Measurements from ENCODE around the gene SAMD11. TPM values are rescaled to one million over a fixed set of nuclear protein-coding genes. Genes with fewer than 3 reads are reported as not detected.
A peak's percentile ranks its signal among the peaks of the same experiment; 100 is the strongest.

The SAMD11 gene
- total RNA-seq, 1 donor: 1.6 TPM

DNA sequence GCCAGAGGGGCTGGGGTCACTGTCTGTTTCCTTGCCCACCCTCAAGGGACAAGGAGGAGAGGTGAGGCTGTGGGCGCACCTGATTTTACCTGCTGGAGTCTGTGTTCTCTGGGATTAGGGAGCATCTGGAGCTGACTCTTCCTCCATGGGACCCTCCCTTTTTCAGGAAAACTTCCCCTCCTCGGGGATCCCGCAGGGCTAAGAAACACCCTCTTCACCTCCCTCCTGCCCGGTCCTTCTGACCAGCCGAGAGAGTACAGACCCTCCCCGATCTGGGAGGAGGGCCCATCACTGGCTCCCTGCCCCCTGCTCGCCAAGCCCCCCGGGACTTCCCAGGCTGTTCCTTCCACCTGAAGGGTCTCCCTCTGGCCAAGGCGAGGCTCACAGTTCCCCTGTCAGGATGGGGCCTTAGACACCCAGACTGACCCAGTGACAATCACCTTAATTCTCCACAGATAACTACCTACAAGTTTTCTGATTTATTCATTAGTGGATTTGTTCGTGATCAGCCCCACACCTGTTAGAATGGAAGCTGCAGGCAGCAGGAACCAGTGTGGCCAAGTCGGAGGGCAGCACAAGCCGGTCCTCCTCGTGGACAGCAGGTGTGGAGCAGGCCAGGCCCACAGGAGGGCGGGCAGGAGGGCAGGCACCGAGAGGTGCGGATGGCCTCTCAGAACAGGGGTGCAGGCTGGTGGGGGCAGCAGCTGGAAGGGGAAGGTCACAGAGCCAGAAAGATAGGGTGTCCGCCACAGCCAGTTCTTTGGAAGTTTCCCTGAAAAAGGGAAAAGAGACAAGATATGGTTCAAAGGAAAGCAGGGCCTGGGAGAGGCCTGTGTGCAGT, 15.9 kb upstream of the SAMD11 start:
- no peak for DNase-seq (ENCODE audit: low read depth)
- no peak overlapping the region for H3K4me3 ChIP-seq (ENCODE audit: low read depth, low read length)

DNA sequence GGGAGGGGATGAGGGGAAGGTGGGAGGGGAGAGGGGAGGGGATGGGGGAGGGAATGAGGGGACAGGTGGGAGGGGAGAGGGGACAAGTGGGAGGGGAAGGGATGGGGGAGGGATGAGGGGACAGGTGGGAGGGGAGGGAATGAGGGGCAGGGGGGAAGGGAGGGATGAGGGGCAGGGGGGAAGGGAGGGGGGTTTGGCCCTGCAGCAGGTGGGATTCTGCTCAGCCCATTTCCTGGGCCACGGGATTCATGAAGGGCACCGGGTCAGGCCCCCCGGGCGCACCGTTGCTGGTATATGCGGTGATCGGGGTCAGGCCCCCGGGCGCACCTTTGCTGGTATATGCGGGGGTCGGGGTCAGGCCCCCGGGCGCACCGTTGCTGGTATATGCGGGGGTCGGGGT, 15.1 kb upstream of the SAMD11 start:
- TF ChIP-seq, protein P1, sequence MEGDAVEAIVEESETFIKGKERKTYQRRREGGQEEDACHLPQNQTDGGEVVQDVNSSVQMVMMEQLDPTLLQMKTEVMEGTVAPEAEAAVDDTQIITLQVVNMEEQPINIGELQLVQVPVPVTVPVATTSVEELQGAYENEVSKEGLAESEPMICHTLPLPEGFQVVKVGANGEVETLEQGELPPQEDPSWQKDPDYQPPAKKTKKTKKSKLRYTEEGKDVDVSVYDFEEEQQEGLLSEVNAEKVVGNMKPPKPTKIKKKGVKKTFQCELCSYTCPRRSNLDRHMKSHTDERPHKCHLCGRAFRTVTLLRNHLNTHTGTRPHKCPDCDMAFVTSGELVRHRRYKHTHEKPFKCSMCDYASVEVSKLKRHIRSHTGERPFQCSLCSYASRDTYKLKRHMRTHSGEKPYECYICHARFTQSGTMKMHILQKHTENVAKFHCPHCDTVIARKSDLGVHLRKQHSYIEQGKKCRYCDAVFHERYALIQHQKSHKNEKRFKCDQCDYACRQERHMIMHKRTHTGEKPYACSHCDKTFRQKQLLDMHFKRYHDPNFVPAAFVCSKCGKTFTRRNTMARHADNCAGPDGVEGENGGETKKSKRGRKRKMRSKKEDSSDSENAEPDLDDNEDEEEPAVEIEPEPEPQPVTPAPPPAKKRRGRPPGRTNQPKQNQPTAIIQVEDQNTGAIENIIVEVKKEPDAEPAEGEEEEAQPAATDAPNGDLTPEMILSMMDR (IDR thresholded peaks at IDR 0.05; ENCODE audit: insufficient read depth, low read length): no peak
- no peak overlapping the region for H3K4me3 ChIP-seq (ENCODE audit: low read depth, low read length)
- no peak for DNase-seq (ENCODE audit: low read depth)

More for the DNA sequence above, 15.9 kb upstream of the SAMD11 start:
- TF ChIP-seq, protein P1 (IDR thresholded peaks at IDR 0.05; ENCODE audit: insufficient read depth, low read length): no peak

DNA sequence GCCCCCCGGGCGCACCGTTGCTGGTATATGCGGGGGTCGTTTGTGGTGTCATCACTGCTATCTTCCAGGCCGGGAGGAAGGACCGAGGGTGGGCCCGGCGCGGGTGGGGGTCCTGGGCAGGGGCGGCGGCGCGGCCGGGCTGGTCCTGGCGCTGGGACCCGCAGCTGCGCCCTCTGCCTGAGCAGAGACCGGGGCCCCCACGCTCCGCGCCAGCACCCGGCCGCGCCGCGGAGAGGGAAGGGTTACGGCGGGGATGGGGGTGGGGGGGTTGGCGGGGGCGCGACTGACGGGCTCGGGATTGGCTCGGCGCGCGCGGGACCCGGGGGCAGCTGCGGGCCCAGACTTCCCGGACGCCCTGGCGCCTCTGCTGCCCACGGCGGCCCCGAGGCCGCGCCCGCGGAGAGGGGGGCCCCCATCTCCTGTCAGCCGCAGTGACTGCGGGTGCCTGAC, 13.8 kb upstream of the SAMD11 start:
- TF ChIP-seq, protein P1 (IDR thresholded peaks at IDR 0.05; ENCODE audit: insufficient read depth, low read length): no peak
- no peak overlapping the region for H3K4me3 ChIP-seq (ENCODE audit: low read depth, low read length)
- DNase-seq (ENCODE audit: low read depth): no peak

DNA sequence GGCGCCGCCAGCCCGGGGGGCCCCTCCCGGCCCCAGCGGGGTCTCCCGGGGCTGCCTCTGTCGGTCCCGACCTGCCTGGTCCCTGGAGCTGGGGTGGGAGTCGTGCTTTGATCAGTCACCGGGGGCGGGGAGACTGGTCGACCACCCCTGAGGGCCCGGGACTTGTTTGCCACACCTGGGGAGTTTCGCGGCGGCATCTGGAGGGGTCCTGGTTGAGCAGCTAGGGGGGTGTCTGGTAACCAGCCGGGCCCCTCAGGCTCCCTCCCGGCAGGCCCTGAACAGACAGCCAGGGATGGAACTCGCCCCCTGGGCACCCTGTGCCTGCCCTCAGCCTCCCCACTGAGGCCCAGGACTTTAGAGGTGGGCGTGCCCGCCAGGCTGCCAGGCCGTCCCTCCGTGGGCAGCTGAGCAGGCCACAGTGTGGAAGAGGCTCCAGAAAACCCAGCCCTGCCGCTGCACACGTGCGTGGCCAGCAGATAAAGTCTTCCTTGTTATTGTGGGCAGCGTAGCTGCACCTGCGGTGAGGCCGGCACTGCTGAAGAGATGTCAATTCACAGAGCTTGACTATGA, 13.3 kb upstream of the SAMD11 start:
- no peak for DNase-seq (ENCODE audit: low read depth)
- no peak overlapping the region for H3K4me3 ChIP-seq (ENCODE audit: low read depth, low read length)
- TF ChIP-seq, protein P1 (IDR thresholded peaks at IDR 0.05; ENCODE audit: insufficient read depth, low read length): no peak

DNA sequence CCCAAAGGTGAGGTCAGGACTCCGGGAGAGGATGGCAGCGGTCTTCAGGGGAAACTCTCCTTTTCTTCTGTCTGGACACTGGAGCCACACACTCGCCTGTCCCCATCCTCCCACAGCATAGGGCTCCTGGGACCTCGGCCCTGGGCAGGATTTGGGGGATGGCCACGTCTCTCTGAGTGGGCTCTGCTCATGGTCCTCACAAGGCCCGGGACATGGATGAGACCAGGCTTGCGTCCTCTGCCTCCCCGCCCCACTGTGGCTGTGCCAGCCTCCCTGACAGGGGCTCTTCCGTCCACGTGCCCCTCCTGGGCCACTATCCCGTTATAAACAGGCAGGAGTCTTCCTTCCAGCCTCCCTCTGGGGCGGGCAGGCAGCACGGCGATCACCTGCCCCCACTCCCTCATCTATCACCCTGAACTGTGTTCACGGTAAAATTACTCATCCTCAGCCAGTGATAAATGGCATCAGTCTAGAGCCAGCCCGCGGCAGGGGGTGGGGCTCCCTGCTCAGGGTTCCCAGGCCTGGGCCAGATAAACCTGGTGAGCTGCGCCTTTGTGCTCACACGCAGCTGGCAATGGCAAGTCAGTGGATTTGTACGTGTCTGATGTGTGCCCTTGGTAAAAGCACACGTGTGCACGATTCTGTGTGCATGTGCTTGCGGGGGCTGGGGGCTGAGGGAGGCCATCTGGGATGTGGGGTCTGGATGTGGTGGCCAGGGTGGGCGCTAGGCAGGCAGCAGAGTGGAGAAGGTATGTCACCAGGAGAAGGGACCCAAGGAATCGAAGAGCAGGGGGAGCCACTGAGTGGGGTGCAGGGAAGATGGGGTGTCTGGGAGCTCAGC, 12.6 kb upstream of the SAMD11 start:
- peak; percentile 17 for DNase-seq (ENCODE audit: low read depth)
- H3K4me3 ChIP-seq (ENCODE audit: low read depth, low read length): no peak overlapping the region
- TF ChIP-seq, protein P1 (IDR thresholded peaks at IDR 0.05; ENCODE audit: insufficient read depth, low read length): no peak

DNA sequence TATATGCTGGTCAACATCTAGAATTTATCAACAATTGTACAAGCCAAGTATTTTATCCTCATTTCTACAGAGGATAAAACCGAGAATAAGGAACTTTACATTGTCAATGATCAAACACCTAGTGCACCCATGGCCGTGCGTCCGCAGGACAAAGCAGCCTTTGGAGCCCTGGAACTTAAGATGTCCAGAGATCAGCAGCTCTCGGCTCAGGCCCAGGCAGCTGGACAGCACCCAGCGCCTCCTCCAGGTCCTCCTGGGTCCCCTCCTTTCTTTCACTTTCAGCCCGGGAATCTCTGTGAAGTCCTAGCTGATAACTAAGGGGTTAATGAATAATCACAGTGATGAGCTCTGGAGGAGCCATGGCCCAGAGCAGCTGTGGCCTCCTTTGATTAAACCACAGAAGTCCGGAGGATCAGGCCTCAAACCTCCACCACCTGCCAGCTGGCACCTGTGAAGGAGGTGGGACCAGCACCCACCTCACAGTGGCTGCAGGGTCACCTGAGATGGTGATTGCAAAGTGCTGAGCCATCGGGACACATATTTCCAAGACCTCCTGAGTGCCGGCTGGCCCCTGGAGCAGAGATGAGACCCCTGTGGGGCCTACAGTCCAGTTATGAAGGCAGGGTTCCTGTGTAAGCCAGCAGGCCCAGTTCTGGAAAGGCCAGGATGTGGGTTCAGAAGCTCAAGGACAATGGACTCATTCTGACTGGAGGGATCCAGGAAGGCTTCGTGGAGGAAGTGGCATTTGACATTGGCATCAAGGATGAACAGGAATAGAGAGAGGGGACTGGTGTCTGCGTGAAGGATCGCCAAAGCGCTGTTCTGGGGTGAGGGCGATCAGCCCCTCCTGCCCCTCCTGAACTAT, 11.6 kb upstream of the SAMD11 start:
- TF ChIP-seq, protein P1 (IDR thresholded peaks at IDR 0.05; ENCODE audit: insufficient read depth, low read length): no peak
- H3K4me3 ChIP-seq (ENCODE audit: low read depth, low read length): no peak overlapping the region
- no peak for DNase-seq (ENCODE audit: low read depth)
